Small intestine (tissue), 7 donors: ENCODE measurements around the gene NKTR. TPM values are rescaled to one million over a fixed set of nuclear protein-coding genes. Genes with fewer than 3 reads are reported as not detected.
A peak's percentile ranks its signal among the peaks of the same experiment; 100 is the strongest.
"Not testable (repeated sequence)": the region's sequence is repeated elsewhere in the genome, so short reads cannot be mapped to it uniquely, and the experiment has no call there.

ENCODE experiments used
- DNase-seq, 2 donors: peaks; one replicate each; pipeline versions ENCODE4 v3.0.0 to v3.0.0-alpha.2; 2013
- FAIRE-seq: peaks from 2 replicates; lab custom pipeline; 2012; peaks lifted over from hg19 to GRCh38; lab: Jason Lieb, UNC
- H3K27ac ChIP-seq, 3 donors: one replicate each; pipeline ENCODE4 v1.5.1; 2013; ENCODE audit warnings: low read length in 2 of 3, mild to moderate bottlenecking in 2 of 3, control low read depth in 1 of 3, inconsistent platforms in 1 of 3, low read depth in 1 of 3, moderate library complexity in 1 of 3
- H3K27me3 ChIP-seq, 3 donors: one replicate each; pipeline ENCODE4 v1.6.1; 2013; ENCODE audit warnings: low read length in 3 of 3, inconsistent platforms in 1 of 3; ENCODE audit not compliant: control insufficient read depth in 3 of 3, insufficient read depth in 3 of 3
- H3K36me3 ChIP-seq, 3 donors: one replicate each; pipeline ENCODE4 v1.6.1; 2013; ENCODE audit warnings: low read length in 3 of 3, inconsistent platforms in 1 of 3, low read depth in 1 of 3, mild to moderate bottlenecking in 1 of 3, moderate library complexity in 1 of 3; ENCODE audit not compliant: control insufficient read depth in 3 of 3, insufficient read depth in 2 of 3
- H3K4me1 ChIP-seq, 3 donors: one replicate each; pipeline ENCODE4 v1.6.1; 2013; ENCODE audit warnings: low read length in 2 of 3, inconsistent platforms in 1 of 3, low read depth in 1 of 3, mild to moderate bottlenecking in 1 of 3, moderate library complexity in 1 of 3; ENCODE audit not compliant: control insufficient read depth in 3 of 3, insufficient read depth in 2 of 3
- H3K4me3 ChIP-seq, 3 donors: one replicate each; pipeline ENCODE4 v1.5.1; 2013; ENCODE audit warnings: low read length in 3 of 3, control low read depth in 1 of 3, inconsistent platforms in 1 of 3, low read depth in 1 of 3, mild to moderate bottlenecking in 1 of 3, moderate library complexity in 1 of 3
- H3K9me3 ChIP-seq, 2 donors: one replicate each; pipeline ENCODE4 v1.6.1; 2013; ENCODE audit warnings: low read depth in 1 of 2, low read length in 1 of 2; ENCODE audit not compliant: control insufficient read depth in 2 of 2, insufficient read depth in 1 of 2
- WGBS, 3 donors: extraction: QIAGEN DNeasy Blood & Tissue Kit; methylation state at CpG; one replicate each; pipeline ENCODE4 v1.1.7; 2013; 5-methylcytosine and 5-hydroxymethylcytosine counted together
- polyA plus RNA-seq, 4 donors: library from polyadenylated mRNA; stranded (reverse) in 3 of 4; unstranded in 1 of 4; fragments of 200-250 nt in 3 of 4; fragments of 120-200 nt in 1 of 4; gene quantifications; one replicate each; pipeline versions ENCODE4 v1.2.1 to v1.2.3, GENCODE V29; 2013
- donor health status: healthy with polysubstance abuse.
- donor health status: control.
- donor health status: control.
- donor health status: Bipolar disorder and iron deficiency.
- donor health status: healthy.

NKTR gene
- polyA plus RNA-seq, 4 donors, result 11.3 to 122 (median 18.3) TPM

GRCh38 chr3:42572278-42572677 is 28.2 kb upstream of the NKTR start:
- H3K4me3 ChIP-seq, result no peak overlapping the region
- no peak for FAIRE-seq
- H3K27ac ChIP-seq, result no peak overlapping the region
- WGBS, 3 donors, result 53 to 65% (median 54%) methylated on average over 3 of the region's 3 CpGs
- H3K27me3 ChIP-seq, result no peaks in the 10 kb centered on the region
- DNase-seq, result peak; percentile 56 to 60
- H3K4me1 ChIP-seq, result no peaks in the 10 kb centered on the region
- H3K36me3 ChIP-seq, result peaks cover 0 to 32% (median 0%) of the 10 kb centered on the region in 3 donors
- H3K9me3 ChIP-seq, result peaks cover 0 to 12% of the 10 kb centered on the region in 2 donors

DNA sequence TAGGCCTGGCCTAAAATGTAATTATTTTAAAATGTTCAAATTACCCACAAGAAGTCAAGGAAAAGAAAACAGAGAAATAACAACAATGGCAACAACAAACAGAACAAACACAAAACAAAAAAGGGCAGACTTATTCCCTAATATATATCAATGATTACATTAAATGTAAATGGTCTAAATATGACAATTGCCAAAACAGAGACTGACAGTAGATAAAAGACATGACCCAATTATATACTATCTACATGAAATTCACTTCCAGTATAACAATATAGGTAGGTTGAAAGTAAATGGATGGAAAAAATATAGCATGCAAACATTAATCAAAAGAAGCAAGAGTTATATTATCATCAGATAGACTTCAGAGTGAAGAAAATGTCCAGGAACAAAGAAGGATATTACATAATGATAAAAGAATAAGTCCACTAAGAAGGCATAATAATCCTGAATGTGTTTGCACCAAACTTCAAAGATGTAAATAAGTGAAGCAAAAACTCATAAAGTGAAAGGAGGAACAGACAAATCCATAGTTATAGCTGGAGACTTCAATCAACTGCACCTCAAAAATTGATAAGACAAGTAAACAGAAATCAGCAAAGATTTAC is 25.2 kb upstream of the NKTR start:
- peak; percentile 5 for FAIRE-seq
- Histone ChIP-seq H3K36me3 (peaks cover 0 to 23% (median 0%) of the 10 kb centered on the region in 3 donors), H3K9me3 (peaks cover 0 to 12% of the 10 kb centered on the region in 2 donors), H3K27me3 (no peaks in the 10 kb centered on the region), H3K4me1 (no peaks in the 10 kb centered on the region), H3K4me3 (no peak overlapping the region), H3K27ac (no peak overlapping the region)
- DNase-seq, result no peak

DNA sequence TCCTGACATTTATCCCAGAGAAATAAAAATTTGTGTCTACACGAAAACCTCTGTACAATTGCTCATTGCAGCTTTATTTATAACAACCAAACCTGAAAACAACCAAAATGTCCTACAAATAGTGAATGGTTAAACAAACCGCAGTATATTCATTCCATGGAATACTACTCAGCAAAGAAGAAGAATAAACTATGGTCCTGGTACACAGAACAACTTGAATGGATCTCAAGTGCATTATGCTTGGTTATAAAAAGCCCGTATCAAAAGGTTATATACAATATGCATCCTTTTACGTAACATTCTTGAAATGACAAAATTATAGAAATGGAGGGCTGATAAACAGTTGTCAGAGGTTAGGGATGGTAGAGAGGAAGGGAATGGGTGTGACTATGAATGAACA is 22.4 kb upstream of the NKTR start:
- peaks cover 0 to 14% (median 0%) of the 10 kb centered on the region in 3 donors for H3K36me3 ChIP-seq
- no peak for DNase-seq
- no peak overlapping the region for H3K27ac ChIP-seq
- no peak for FAIRE-seq
- H3K4me3 ChIP-seq, result no peak overlapping the region
- peaks cover 0 to 8% (median 0%) of the 10 kb centered on the region in 3 donors for H3K4me1 ChIP-seq
- WGBS, 3 donors, result 95 to 99% (median 98%) methylated on average over 4 of the region's 4 CpGs
- peaks cover 0 to 12% of the 10 kb centered on the region in 2 donors for H3K9me3 ChIP-seq
- no peaks in the 10 kb centered on the region for H3K27me3 ChIP-seq

GRCh38 chr3:42579346-42579745 is 21.1 kb upstream of the NKTR start:
- H3K27me3 ChIP-seq, H3K4me3 ChIP-seq, FAIRE-seq, H3K27ac ChIP-seq, DNase-seq, H3K36me3 ChIP-seq, H3K9me3 ChIP-seq: not testable (repeated sequence)
- 94 to 98% (median 96%) methylated on average over 4 of the region's 4 CpGs for WGBS, 3 donors
- H3K4me1 ChIP-seq, result peaks cover 0 to 12% (median 0%) of the 10 kb centered on the region in 3 donors

DNA sequence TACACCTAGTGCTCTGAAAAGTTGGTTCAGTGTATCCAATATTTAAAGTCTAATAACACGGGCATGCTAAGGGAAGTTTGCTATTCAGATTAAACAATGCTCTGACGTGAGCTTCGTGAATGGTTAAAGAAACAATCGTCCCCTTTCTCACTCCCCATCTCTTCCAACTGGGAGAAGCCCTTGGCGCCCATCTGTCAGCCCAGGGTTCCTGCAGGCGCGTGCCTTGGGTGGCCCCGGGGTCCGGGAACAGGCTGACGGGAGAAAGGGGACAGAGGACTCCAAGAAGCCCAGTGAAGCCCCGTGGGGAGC is 19.1 kb upstream of the NKTR start:
- Histone ChIP-seq H3K4me3 (peak overlapping the region; percentile 58 to 82 (median 74)), H3K36me3 (peaks cover 0 to 5% (median 0%) of the 10 kb centered on the region in 3 donors), H3K4me1 (peaks cover 0 to 12% (median 0%) of the 10 kb centered on the region in 3 donors), H3K27ac (peak overlapping the region; percentile 87 to 98 (median 92)), H3K9me3 (no peaks in the 10 kb centered on the region), H3K27me3 (no peaks in the 10 kb centered on the region)
- 0 to 1% (median 0%) methylated on average over 11 of the region's 11 CpGs for WGBS, 3 donors
- FAIRE-seq (no peak), DNase-seq (no peak)

- Histone ChIP-seq H3K36me3 (peaks cover 0 to 5% (median 0%) of the 10 kb centered on the region in 3 donors), H3K27ac (peak within 1 kb of the TSS; percentile 87 to 98 (median 92)), H3K9me3 (no peaks in the 10 kb centered on the region), H3K4me3 (peak within 1 kb of the TSS; percentile 58 to 82 (median 74)), H3K4me1 (peaks cover 0 to 12% (median 0%) of the 10 kb centered on the region in 3 donors), H3K27me3 (no peaks in the 10 kb centered on the region)
- FAIRE-seq (no peak), DNase-seq (peak; percentile 97)
- WGBS, 3 donors, result 0 to 1% (median 0%) methylated on average over 64 to 77 of the region's 77 CpGs
These were observed 18.6 kb upstream of the NKTR start, which contains the start of gene SEC22C for GRCh38 chr3:42581709-42582473. Gene SEC22C (minus strand): TSS chr3:42581967. CDS start chr3:42569046, 12,921 bp downstream.

GRCh38 chr3:42582474-42583070 is 17.9 kb upstream of the NKTR start:
- DNase-seq, result no peak
- Histone ChIP-seq H3K4me1 (peaks cover 0 to 12% (median 0%) of the 10 kb centered on the region in 3 donors), H3K36me3 (peaks cover 0 to 5% (median 0%) of the 10 kb centered on the region in 3 donors), H3K9me3 (no peaks in the 10 kb centered on the region), H3K27ac (peak overlapping the region; percentile 64 to 98 (median 87)), H3K27me3 (no peaks in the 10 kb centered on the region), H3K4me3 (peak overlapping the region; percentile 20 to 82 (median 74))
- WGBS, 3 donors, result 0 to 2% (median 1%) methylated on average over 3 of the region's 3 CpGs
- FAIRE-seq, result no peak

DNA sequence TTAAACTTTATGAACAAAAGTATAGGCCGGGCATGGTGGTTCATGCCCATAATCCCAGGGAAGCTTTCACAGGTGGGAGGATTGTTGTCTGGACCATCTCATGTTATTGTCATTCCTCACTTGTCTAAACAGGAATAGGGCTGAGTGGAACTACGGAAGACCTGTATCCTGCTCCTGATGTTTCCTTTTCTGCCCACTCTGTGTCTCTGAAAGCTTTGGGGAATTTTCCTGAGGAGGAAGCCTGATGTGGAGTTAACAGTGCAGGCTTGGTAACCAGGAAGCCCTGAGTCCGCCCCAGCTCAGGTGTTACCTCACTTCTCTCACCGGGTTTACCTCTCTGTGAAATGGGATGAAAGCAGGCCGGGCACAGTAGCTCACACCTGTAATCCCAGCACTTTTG is 11.9 kb upstream of the NKTR start:
- Histone ChIP-seq H3K9me3 (no peaks in the 10 kb centered on the region), H3K4me1 (peaks cover 0 to 12% (median 4%) of the 10 kb centered on the region in 3 donors), H3K4me3 (no peak overlapping the region), H3K27me3 (no peaks in the 10 kb centered on the region), H3K36me3 (peaks cover 0 to 6% (median 0%) of the 10 kb centered on the region in 3 donors), H3K27ac (no peak overlapping the region)
- DNase-seq, result no peak
- FAIRE-seq, result no peak
- 80 to 92% (median 82%) methylated on average over 5 of the region's 5 CpGs for WGBS, 3 donors
